HUES6 (cell line): ENCODE data around the gene TARP.
"Not testable (repeated sequence)": the region's sequence is repeated elsewhere in the genome, so short reads cannot be mapped to it uniquely, and the experiment has no call there.

ENCODE experiments used
- H3K27ac ChIP-seq: 2 replicates; pipeline ENCODE4 v1.7.0; 2013; ENCODE audit warnings: low read depth, mild to moderate bottlenecking, low read length, inconsistent platforms
- H3K27me3 ChIP-seq: 2 replicates; pipeline ENCODE4 v1.6.1; 2013; ENCODE audit warnings: low read length; ENCODE audit not compliant: control insufficient read depth, insufficient read depth
- H3K36me3 ChIP-seq: 2 replicates; pipeline ENCODE4 v1.6.1; 2013; ENCODE audit warnings: low read length; ENCODE audit not compliant: control insufficient read depth, insufficient read depth
- H3K4me1 ChIP-seq: 2 replicates; pipeline ENCODE4 v1.6.1; 2013; ENCODE audit warnings: low read length; ENCODE audit not compliant: control insufficient read depth, insufficient read depth
- H3K4me3 ChIP-seq: 2 replicates; pipeline ENCODE4 v1.5.1; 2013; ENCODE audit warnings: low read depth, low read length
- H3K9ac ChIP-seq: one replicate; pipeline ENCODE4 v1.6.1; 2013; ENCODE audit warnings: mild to moderate bottlenecking, low read length
- H3K9me3 ChIP-seq: 2 replicates; pipeline ENCODE4 v1.6.1; 2013; ENCODE audit warnings: low read depth, low read length; ENCODE audit not compliant: control insufficient read depth, insufficient read depth

The TARP gene

GRCh38 chr7:38262026-38262425 is 11.4 kb downstream of the TARP start:
- not testable (repeated sequence) for H3K9me3 ChIP-seq, H3K27me3 ChIP-seq, H3K4me1 ChIP-seq, H3K9ac ChIP-seq, H3K4me3 ChIP-seq, H3K27ac ChIP-seq, H3K36me3 ChIP-seq

- not testable (repeated sequence) for H3K36me3 ChIP-seq, H3K9ac ChIP-seq, H3K27ac ChIP-seq, H3K9me3 ChIP-seq, H3K4me1 ChIP-seq, H3K4me3 ChIP-seq, H3K27me3 ChIP-seq
Observed at GRCh38 chr7:38261601-38262000, 11.8 kb downstream of the TARP start.

GRCh38 chr7:38259157-38259556 is 14.3 kb downstream of the TARP start:
- not testable (repeated sequence) for H3K4me3 ChIP-seq, H3K4me1 ChIP-seq, H3K27ac ChIP-seq, H3K9me3 ChIP-seq, H3K9ac ChIP-seq, H3K27me3 ChIP-seq, H3K36me3 ChIP-seq

DNA sequence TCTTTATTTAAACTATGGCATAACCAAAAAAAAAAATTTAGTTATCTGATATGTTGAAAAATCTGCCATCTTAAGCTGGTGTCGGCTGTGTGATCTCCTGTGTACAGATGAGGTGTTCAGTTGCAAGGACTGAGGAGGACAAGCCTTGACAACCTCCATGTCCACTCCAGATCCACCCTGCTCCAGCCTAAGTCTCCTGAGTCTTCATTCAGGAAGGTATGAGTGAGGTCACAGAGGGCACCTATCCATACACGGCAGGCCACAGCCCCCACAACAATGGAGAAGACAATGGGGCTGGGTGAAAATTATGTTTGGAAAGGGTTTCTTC is 16.1 kb downstream of the TARP start:
- H3K4me1 ChIP-seq: no peaks in the 10 kb centered on the region
- no peak overlapping the region for H3K27ac ChIP-seq
- H3K4me3 ChIP-seq: no peak overlapping the region
- no peaks in the 10 kb centered on the region for H3K9me3 ChIP-seq
- H3K27me3 ChIP-seq: no peaks in the 10 kb centered on the region
- no peak overlapping the region for H3K9ac ChIP-seq
- H3K36me3 ChIP-seq: no peaks in the 10 kb centered on the region

DNA sequence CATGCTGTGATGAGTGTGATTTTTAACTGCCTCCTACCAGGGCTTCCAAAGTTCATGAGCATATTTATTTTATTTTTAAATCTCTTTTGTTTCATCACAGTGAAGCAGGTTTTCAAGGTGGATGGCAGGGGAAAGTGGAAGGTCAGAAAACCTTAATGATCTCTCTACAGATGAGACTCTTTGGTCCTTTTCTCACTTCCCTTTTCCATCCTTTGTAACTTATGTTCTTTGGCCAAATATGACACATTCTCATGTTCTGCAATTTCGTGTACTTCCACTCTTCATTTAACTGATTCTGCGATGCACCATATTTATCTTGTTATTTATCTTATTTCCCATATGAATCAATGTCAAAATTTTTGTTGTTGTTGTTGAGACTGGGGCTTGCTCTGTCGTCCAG is 23.6 kb downstream of the TARP start:
- H3K9me3 ChIP-seq, H3K27me3 ChIP-seq, H3K27ac ChIP-seq, H3K4me3 ChIP-seq, H3K36me3 ChIP-seq, H3K4me1 ChIP-seq, H3K9ac ChIP-seq: not testable (repeated sequence)

- H3K4me3 ChIP-seq: no peak overlapping the region
- no peaks in the 10 kb centered on the region for H3K36me3 ChIP-seq
- no peaks in the 10 kb centered on the region for H3K9me3 ChIP-seq
- no peak overlapping the region for H3K27ac ChIP-seq
- H3K27me3 ChIP-seq: no peaks in the 10 kb centered on the region
- no peak overlapping the region for H3K9ac ChIP-seq
- no peaks in the 10 kb centered on the region for H3K4me1 ChIP-seq
Observed at GRCh38 chr7:38248069-38248567, 25.3 kb downstream of the TARP start.

DNA sequence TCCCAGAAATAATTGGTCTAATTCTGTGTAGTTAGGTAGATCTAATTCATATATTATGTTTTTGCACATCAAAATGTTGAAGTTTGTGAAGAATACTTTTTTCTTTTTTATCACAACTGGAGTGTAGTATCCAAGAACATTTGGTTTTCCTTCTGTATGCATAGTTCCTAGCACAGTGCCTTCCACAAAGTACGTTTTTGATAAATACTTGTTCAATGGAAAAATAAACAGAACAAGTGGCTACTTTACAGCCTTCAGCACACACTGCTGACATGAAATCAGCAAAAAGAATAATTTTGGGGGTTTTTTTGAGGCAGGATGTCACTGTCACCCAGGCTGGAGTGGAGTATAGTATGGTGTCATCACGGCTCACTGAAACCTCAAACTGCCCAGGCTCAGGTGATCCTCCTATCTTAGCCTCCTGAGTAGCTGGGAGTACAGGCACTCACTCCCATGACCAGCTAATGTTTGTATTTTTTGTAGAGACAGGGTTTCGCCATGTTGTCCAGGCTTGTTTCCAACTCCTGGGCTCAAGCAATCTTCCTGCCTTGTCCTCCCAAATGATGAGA is 27.9 kb downstream of the TARP start:
- Histone ChIP-seq H3K27ac (no peak overlapping the region), H3K36me3 (no peaks in the 10 kb centered on the region), H3K9ac (no peak overlapping the region), H3K4me1 (no peaks in the 10 kb centered on the region), H3K27me3 (no peaks in the 10 kb centered on the region), H3K9me3 (no peaks in the 10 kb centered on the region), H3K4me3 (no peak overlapping the region)

DNA sequence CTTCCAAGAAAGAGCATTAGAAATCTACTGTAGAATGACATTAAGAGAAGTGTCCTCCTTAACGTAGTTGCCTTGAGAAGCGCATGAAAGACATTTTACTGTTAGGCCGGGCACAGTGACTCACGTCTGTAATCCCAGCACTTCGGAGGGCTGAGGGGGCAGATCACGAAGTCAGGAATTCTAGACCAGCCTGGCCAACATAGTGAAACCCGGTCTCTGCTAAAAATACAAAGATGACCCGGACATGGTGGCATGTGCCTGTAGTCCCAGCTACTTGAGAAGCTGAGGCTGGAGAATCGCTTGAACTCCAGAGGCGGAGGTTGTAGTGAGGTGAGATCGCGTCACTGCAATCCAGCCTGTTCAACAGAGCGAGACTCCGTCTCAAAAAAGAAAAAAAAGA is 28.9 kb downstream of the TARP start:
- H3K27ac ChIP-seq: no peak overlapping the region
- H3K9ac ChIP-seq: no peak overlapping the region
- no peaks in the 10 kb centered on the region for H3K27me3 ChIP-seq
- H3K4me3 ChIP-seq: no peak overlapping the region
- H3K9me3 ChIP-seq: no peaks in the 10 kb centered on the region
- no peaks in the 10 kb centered on the region for H3K36me3 ChIP-seq
- no peaks in the 10 kb centered on the region for H3K4me1 ChIP-seq

DNA sequence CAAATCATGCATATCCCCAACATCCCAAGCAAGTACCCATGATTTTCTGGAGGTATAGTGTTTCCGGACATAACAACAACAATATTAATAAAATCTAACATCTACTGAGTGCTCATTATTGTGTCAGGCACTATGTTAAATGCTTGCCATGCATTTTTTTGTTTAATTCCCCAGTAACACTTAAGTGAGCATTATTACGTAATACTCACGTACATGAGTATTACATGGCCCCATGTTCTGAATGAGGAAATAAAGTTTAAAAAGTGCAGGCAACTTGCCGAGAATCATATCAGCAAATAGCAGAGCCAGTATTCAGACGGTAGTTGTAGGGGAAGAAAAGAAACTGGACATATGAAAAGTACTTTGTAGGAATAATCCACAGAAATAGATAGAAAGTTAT is 30.1 kb downstream of the TARP start:
- not testable (repeated sequence) for H3K36me3 ChIP-seq, H3K4me1 ChIP-seq, H3K27ac ChIP-seq, H3K9ac ChIP-seq, H3K4me3 ChIP-seq, H3K27me3 ChIP-seq, H3K9me3 ChIP-seq

GRCh38 chr7:38242814-38243213 is 30.6 kb downstream of the TARP start:
- Histone ChIP-seq H3K4me1 (no peaks in the 10 kb centered on the region), H3K4me3 (no peak overlapping the region), H3K9ac (no peak overlapping the region), H3K36me3 (no peaks in the 10 kb centered on the region), H3K27me3 (no peaks in the 10 kb centered on the region), H3K27ac (no peak overlapping the region), H3K9me3 (no peaks in the 10 kb centered on the region)

GRCh38 chr7:38241071-38241470 is 32.4 kb downstream of the TARP start:
- Histone ChIP-seq H3K9ac (no peak overlapping the region), H3K36me3 (no peaks in the 10 kb centered on the region), H3K4me1 (no peaks in the 10 kb centered on the region), H3K4me3 (no peak overlapping the region), H3K27me3 (no peaks in the 10 kb centered on the region), H3K9me3 (no peaks in the 10 kb centered on the region), H3K27ac (no peak overlapping the region)

GRCh38 chr7:38239129-38239528 is 34.3 kb downstream of the TARP start:
- H3K27ac ChIP-seq, H3K9ac ChIP-seq, H3K4me1 ChIP-seq, H3K27me3 ChIP-seq, H3K9me3 ChIP-seq, H3K4me3 ChIP-seq, H3K36me3 ChIP-seq: not testable (repeated sequence)
